Measurements from ENCODE around the gene EPDR1. TPM values are rescaled to one million over a fixed set of nuclear protein-coding genes. Genes with fewer than 3 reads are reported as not detected.

Gene EPDR1
- polyA plus RNA-seq (2013, experiment 1 of 2; ENCODE audit: insufficient read length): 5.6 TPM
- polyA plus RNA-seq (2013, experiment 2 of 2; ENCODE audit: insufficient read length): 5.3 TPM

GRCh38 chr7:37920305-37920848 lies at the start of gene EPDR1:
TSS of gene EPDR1 (plus strand) at chr7:37920640. CDS start at chr7:37920940, 300 bp downstream.
- DNase-seq: peak; percentile 26

GRCh38 chr7:37882086-37882485 lies 38.4 kb upstream of the EPDR1 start:
- no peak for DNase-seq

- no peak for DNase-seq
These were observed 27.1 kb upstream of the EPDR1 start for GRCh38 chr7:37893359-37893758.

- no peak for DNase-seq
These were observed 25.8 kb upstream of the EPDR1 start for GRCh38 chr7:37894671-37895070.

- DNase-seq: no peak
These were observed 20.7 kb upstream of the EPDR1 start for GRCh38 chr7:37899712-37900247.

- DNase-seq: peak; percentile 38
These were observed 19.1 kb upstream of the EPDR1 start for GRCh38 chr7:37901236-37901827.

GRCh38 chr7:37901890-37902524 lies 18.4 kb upstream of the EPDR1 start:
- peak; percentile 76 for DNase-seq

- DNase-seq: peak; percentile 78
These were observed 12.1 kb upstream of the EPDR1 start for GRCh38 chr7:37908221-37908788.

- DNase-seq: peak; percentile 8
These were observed 7.7 kb upstream of the EPDR1 start for GRCh38 chr7:37912756-37913155.

- DNase-seq: no peak
These were observed 5.0 kb upstream of the EPDR1 start for GRCh38 chr7:37915438-37915837.

GRCh38 chr7:37916017-37916672 lies 4.3 kb upstream of the EPDR1 start:
- no peak for DNase-seq

- peak; percentile 35 for DNase-seq
These were observed 3.5 kb upstream of the EPDR1 start, which contains the start of gene SFRP4 for GRCh38 chr7:37916673-37917660. TSS of gene SFRP4 (minus strand) at chr7:37916817. CDS start at chr7:37916537, 280 bp downstream.

GRCh38 chr7:37918526-37918925 lies 1.9 kb upstream of the EPDR1 start:
- no peak for DNase-seq

GRCh38 chr7:37920849-37921805 lies 687 bp downstream of the EPDR1 start:
- peak; percentile 22 for DNase-seq

GRCh38 chr7:37921876-37922275 lies 1.4 kb downstream of the EPDR1 start:
- DNase-seq: no peak

- no peak for DNase-seq
These were observed 3.6 kb downstream of the EPDR1 start for GRCh38 chr7:37923996-37924395.

- DNase-seq: peak; percentile 15
These were observed 4.1 kb downstream of the EPDR1 start for GRCh38 chr7:37924491-37925041.

GRCh38 chr7:37925620-37926019 lies 5.2 kb downstream of the EPDR1 start:
- no peak for DNase-seq

- DNase-seq: peak; percentile 15
These were observed 7.5 kb downstream of the EPDR1 start for GRCh38 chr7:37927773-37928444.

Data from fibroblast of skin of abdomen (primary cell).